SH-SY5Y (cell line): Measurements from ENCODE around the gene GPT2.

Experiments used
- GATA2 ChIP-seq: IDR thresholded peaks from 2 replicates; pipeline ENCODE4 v1.6.1; 2011; ENCODE audit warnings: mild to moderate bottlenecking, low read depth, low read length
- GATA3 ChIP-seq: IDR thresholded peaks from 2 replicates; pipeline ENCODE4 v1.6.1; 2011; ENCODE audit warnings: low read depth, mild to moderate bottlenecking, low read length, moderate library complexity

DNA sequence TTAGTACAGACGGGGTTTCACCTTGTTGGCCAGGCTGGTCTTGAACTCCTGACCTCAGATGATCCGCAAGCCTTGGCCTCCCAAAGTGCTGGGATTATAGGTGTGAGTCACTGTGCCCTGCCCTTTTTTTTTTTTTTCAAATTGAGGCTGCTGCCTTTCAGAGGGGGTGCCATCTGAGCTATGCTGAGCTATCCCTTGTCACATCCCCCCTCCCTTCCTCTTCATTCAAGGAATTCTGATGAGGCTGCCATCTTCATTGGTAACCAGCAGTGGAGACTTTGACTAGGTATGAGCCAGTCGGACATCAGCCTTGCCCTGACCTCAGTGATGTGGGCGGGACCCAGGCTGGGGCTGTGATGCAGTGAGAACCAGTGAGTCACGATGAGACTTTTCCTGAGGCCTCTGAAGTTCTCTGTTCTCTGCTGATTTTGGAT, 24.4 kb upstream of the GPT2 start:
- TF ChIP-seq GATA3 (no peak), GATA2 (no peak)
